GM20000 (cell line): ENCODE measurements around the gene SIGLEC1.

Source experiments
- DNase-seq: peaks from one replicate; pipeline ENCODE4 v3.0.0; 2012; ENCODE audit warnings: low spot score
- TF ChIP-seq, protein P1 (sequence below): IDR thresholded peaks from 2 replicates; pipeline ENCODE4 v1.5.1; 2012; ENCODE audit warnings: mild to moderate bottlenecking, control low read depth; ENCODE audit errors: extremely low read depth, missing control alignments

SIGLEC1 gene

DNA sequence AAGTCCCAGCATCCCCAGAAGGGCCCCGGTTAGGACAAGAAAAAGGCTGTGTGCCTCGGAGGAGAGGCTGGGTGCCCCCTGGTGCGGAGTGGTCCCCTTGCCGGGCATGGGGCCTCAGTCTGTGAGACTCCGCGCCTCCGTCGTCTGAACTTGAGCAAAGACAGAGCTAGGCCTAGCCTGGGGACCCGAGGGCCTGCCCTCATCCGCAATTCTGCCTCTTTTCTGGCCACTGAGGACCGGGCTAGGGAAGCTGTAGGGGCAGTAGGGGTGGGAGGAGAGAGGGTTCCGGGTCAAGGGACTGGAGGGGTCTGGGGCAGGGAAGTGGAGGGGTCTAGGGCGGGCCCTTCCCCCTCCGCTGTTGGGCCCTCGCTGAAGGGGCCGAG lies 19.5 kb upstream of the SIGLEC1 start:
- TF ChIP-seq, protein P1, sequence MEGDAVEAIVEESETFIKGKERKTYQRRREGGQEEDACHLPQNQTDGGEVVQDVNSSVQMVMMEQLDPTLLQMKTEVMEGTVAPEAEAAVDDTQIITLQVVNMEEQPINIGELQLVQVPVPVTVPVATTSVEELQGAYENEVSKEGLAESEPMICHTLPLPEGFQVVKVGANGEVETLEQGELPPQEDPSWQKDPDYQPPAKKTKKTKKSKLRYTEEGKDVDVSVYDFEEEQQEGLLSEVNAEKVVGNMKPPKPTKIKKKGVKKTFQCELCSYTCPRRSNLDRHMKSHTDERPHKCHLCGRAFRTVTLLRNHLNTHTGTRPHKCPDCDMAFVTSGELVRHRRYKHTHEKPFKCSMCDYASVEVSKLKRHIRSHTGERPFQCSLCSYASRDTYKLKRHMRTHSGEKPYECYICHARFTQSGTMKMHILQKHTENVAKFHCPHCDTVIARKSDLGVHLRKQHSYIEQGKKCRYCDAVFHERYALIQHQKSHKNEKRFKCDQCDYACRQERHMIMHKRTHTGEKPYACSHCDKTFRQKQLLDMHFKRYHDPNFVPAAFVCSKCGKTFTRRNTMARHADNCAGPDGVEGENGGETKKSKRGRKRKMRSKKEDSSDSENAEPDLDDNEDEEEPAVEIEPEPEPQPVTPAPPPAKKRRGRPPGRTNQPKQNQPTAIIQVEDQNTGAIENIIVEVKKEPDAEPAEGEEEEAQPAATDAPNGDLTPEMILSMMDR: no peak
- no peak for DNase-seq

DNA sequence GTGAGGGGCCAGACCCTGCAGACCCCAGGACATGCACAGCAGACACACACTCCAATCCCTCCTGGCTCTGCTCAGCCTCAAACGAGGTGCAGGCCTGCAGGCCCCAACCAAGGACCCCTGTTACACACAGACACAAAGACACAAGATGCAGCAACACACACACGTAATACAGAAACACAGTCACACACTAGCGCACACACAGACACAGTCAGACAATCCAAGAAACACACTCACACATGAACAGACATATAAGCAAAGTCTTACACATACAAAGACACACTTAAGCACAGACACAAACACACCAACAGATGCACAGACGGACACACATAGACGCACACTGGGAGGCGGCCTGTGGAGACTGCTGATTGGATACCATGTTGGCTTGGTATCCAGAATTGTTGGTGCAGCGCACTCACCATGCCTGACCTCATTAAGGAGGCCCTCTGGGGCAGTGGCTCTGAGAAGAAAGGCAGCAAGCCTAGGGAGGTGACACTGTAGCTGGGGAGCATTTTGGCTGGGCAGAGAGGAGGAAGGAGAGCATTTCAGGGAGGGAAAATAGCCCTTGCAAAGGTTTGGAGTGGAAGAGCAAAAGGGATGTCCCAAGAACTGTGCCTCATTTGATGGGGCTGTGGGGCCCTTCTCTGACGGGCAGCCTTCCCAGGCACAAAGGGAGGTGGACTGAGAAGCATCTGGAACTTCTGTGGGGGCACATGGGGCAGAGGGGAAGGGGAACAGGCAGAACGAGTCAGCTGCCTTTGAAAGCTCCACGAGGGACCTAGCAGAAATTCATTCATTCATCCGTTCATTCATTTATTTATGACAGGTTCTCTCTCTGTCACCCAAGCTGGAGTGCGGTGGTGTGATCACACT lies 18.6 kb upstream of the SIGLEC1 start:
- TF ChIP-seq, protein P1: no peak
- DNase-seq: no peak

DNA sequence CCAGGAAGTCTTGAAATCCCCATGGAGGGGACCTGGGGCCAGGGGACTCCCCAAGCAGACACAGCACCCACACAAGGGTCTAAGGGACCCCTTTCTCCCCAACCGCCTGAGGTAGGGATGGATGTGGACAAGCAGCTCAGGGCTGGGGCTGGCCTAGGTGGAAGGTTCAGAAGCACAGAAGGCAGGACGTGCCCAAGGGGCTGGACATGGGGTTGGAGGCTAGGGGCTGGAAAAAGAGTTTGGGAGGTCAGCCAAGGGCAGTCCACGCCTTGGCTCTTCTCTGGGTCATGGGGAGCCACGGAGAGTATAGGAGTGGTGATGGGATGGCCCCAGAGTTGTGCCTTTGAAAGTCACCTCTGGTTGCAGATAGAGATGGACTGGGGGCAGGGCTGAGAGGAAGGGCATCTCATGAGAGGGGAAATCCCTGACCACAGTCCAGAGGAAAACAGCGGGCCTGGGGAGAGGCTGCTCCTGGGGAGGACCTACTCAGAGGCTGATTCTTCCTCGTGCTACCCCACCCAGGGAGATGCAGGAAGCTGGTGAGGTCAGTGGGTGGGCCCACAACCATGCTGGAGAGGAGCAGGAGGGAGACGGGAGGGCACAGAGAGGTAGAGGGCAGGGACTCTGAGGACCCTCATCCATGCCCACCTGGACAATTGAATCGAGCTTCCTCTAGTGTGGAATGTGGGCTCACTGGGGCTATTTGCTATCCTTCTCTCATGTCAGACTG lies 17.6 kb upstream of the SIGLEC1 start:
- TF ChIP-seq, protein P1: no peak
- no peak for DNase-seq

DNA sequence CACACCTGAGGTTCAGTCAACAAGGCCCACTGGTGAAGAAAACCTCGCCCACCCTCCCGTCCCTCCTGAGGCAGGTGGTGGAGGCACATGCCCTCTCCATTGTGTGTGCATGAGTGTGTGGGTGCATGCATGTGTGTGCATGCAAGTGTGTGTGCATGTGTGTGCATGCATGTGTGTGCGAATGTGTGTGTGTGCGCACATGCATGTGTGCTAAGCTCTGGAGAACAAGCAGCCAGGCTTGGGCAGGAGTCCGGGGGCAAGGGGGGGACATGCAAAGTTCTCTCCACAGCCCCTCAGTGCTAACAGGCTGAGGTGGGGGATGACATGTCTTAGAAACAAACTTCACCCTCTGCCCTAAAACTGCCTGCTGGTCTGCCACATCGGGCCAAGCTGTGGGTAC lies 17.0 kb upstream of the SIGLEC1 start:
- TF ChIP-seq, protein P1: no peak
- no peak for DNase-seq

DNA sequence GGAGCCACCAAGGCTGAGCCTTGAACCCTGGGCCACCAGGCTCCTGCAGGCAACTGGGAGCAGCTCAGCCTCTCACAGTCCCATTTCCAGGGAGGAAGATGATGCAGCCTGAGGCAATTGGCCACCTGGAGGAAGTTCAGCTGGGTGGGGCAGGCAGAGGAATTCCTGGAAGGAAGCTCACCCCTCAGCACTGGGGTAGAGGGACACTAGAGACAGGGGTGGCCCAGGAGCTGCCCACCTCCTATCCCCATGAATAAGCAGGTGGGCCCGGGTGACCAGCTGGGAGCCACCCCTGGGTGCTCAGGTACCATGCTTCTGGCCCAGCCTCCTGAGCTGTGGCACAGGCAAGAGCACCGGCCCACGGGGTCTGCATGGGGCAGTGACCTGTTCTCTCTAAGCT lies 16.5 kb upstream of the SIGLEC1 start:
- no peak for DNase-seq
- TF ChIP-seq, protein P1: no peak

DNA sequence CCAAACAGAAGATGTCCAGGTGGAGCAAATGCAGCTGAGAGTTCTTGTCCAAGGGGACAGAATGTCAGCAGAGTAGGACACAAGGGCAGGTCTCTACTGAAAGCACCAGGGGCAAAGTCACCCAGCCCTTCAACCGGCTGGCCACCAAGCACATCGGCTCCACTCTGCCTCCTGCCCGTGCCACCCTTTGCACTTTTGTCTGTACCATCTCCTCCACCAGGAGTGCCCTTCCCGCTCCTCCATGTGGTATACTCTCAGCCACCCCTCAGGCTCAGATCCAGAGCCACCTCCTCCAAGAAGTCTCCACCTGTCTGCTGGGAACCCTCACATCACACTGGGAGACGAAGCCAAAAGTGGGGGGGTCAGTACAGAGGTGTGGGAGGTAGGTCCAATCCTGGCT lies 16.0 kb upstream of the SIGLEC1 start:
- no peak for DNase-seq
- TF ChIP-seq, protein P1: no peak

DNA sequence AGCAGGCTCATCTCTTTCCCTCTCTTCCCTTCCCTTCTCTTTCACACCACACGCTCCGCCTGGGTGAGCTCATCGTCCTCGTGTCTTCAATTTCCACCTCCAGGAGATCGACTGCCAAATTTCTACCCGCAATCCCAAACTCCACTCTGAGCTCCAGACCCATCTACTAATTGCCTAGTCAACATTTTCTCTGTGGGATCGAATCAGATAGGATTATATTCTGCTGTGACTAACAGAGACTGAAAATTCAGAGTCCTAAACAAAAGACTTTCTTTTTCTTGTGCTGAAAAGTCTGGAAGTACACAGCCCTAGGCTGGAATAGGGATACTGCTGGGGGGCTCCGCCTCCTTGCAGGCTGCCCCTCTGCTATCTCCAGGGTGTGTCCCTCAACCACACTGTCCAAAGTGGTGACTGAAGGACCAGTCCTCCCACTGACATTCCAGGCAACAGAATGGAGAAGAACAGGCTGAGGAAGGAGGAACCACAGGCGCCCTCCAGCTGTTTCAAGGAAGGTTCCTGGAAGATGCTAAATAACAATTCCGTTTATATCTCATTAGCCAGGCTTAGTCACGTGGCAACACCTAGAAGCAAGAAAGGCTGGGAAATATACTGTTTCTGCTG lies 15.1 kb upstream of the SIGLEC1 start:
- TF ChIP-seq, protein P1: no peak
- no peak for DNase-seq
